Measurements from ENCODE around the gene ZNF677. TPM values are rescaled to one million over a fixed set of nuclear protein-coding genes. Genes with fewer than 3 reads are reported as not detected.
"Not testable (repeated sequence)": the region's sequence is repeated elsewhere in the genome, so short reads cannot be mapped to it uniquely, and the experiment has no call there.

ZNF677 gene
- total and polyA plus RNA-seq, 4 donors: 6.7 to 44.7 (median 10.2) TPM

GRCh38 chr19:53272044-53272443 is 17.4 kb upstream of the ZNF677 start:
- no peak overlapping the region for H3K27ac ChIP-seq (ENCODE audit: low read depth in 1 of 2, low read length in 1 of 2)
- H3K36me3 ChIP-seq (ENCODE audit: control insufficient read depth in 4 of 4, insufficient read depth in 4 of 4, low read length in 4 of 4): no peaks in the 10 kb centered on the region
- DNase-seq (no peak), ATAC-seq (ENCODE audit: insufficient read depth, low FRiP score) (no peak)
- 87 to 89% methylated on average over 9 of the region's 9 CpGs for WGBS, 2 donors
- peaks cover 0 to 8% (median 2%) of the 10 kb centered on the region in 3 donors for H3K27me3 ChIP-seq (ENCODE audit: control insufficient read depth in 3 of 3, insufficient read depth in 3 of 3, low read length in 2 of 3)
- no peak overlapping the region for H3K9ac ChIP-seq (ENCODE audit: insufficient read depth in 1 of 2, low read length in 2 of 2)
- TF ChIP-seq CTCF (IDR thresholded peaks at IDR 0.05; ENCODE audit: control extremely low read depth, extremely low read depth): no peak
- H3K4me3 ChIP-seq: no peak overlapping the region
- H3K9me3 ChIP-seq (ENCODE audit: control insufficient read depth in 4 of 4, insufficient read depth in 3 of 4, low read length in 3 of 4): peaks cover 0 to 28% (median 0%) of the 10 kb centered on the region in 4 donors
- H3K4me1 ChIP-seq (ENCODE audit: control insufficient read depth in 5 of 5, insufficient read depth in 5 of 5, low read length in 5 of 5): no peaks in the 10 kb centered on the region

GRCh38 chr19:53269861-53270260 is 15.2 kb upstream of the ZNF677 start:
- H3K27me3 ChIP-seq (ENCODE audit: control insufficient read depth in 3 of 3, insufficient read depth in 3 of 3, low read length in 2 of 3); H3K4me3 ChIP-seq; DNase-seq; H3K27ac ChIP-seq (ENCODE audit: low read depth in 1 of 2, low read length in 1 of 2); H3K4me1 ChIP-seq (ENCODE audit: control insufficient read depth in 5 of 5, insufficient read depth in 5 of 5, low read length in 5 of 5); ATAC-seq (ENCODE audit: insufficient read depth, low FRiP score); H3K9ac ChIP-seq (ENCODE audit: insufficient read depth in 1 of 2, low read length in 2 of 2); H3K36me3 ChIP-seq (ENCODE audit: control insufficient read depth in 4 of 4, insufficient read depth in 4 of 4, low read length in 4 of 4): not testable (repeated sequence)
- 93 to 94% methylated on average over 2 to 27 of the region's 27 CpGs for WGBS, 2 donors
- peaks cover 0 to 30% (median 0%) of the 10 kb centered on the region in 4 donors for H3K9me3 ChIP-seq (ENCODE audit: control insufficient read depth in 4 of 4, insufficient read depth in 3 of 4, low read length in 3 of 4)

GRCh38 chr19:53267623-53268022 is 12.9 kb upstream of the ZNF677 start, which contains the start of gene VN1R4:
TSS of gene VN1R4 (minus strand) at chr19:53267723. CDS start at chr19:53267665, 58 bp downstream.
- not testable (repeated sequence) for H3K4me3 ChIP-seq; ATAC-seq (ENCODE audit: insufficient read depth, low FRiP score); H3K4me1 ChIP-seq (ENCODE audit: control insufficient read depth in 5 of 5, insufficient read depth in 5 of 5, low read length in 5 of 5); H3K36me3 ChIP-seq (ENCODE audit: control insufficient read depth in 4 of 4, insufficient read depth in 4 of 4, low read length in 4 of 4); H3K27ac ChIP-seq (ENCODE audit: low read depth in 1 of 2, low read length in 1 of 2); H3K27me3 ChIP-seq (ENCODE audit: control insufficient read depth in 3 of 3, insufficient read depth in 3 of 3, low read length in 2 of 3); H3K9ac ChIP-seq (ENCODE audit: insufficient read depth in 1 of 2, low read length in 2 of 2)
- DNase-seq: peak in 1 of 3 donors; percentile 8
- peaks cover 0 to 18% (median 0%) of the 10 kb centered on the region in 4 donors for H3K9me3 ChIP-seq (ENCODE audit: control insufficient read depth in 4 of 4, insufficient read depth in 3 of 4, low read length in 3 of 4)
- 67 to 85% methylated on average over 4 of the region's 5 CpGs for WGBS, 2 donors

- not testable (repeated sequence) for H3K4me3 ChIP-seq; H3K36me3 ChIP-seq (ENCODE audit: control insufficient read depth in 4 of 4, insufficient read depth in 4 of 4, low read length in 4 of 4); DNase-seq; H3K9ac ChIP-seq (ENCODE audit: insufficient read depth in 1 of 2, low read length in 2 of 2); H3K4me1 ChIP-seq (ENCODE audit: control insufficient read depth in 5 of 5, insufficient read depth in 5 of 5, low read length in 5 of 5); H3K27ac ChIP-seq (ENCODE audit: low read depth in 1 of 2, low read length in 1 of 2); H3K27me3 ChIP-seq (ENCODE audit: control insufficient read depth in 3 of 3, insufficient read depth in 3 of 3, low read length in 2 of 3); ATAC-seq (ENCODE audit: insufficient read depth, low FRiP score)
- H3K9me3 ChIP-seq (ENCODE audit: control insufficient read depth in 4 of 4, insufficient read depth in 3 of 4, low read length in 3 of 4): peaks cover 0 to 20% (median 0%) of the 10 kb centered on the region in 4 donors
- WGBS, 2 donors: 67 to 68% methylated on average over 14 of the region's 14 CpGs
Measured at GRCh38 chr19:53257715-53258342, 3.2 kb upstream of the ZNF677 start, which contains the start of gene VN1R2. TSS of gene VN1R2 (plus strand) at chr19:53258292. CDS start at chr19:53258376, 84 bp downstream.

- WGBS, 2 donors: 83 to 90% methylated on average over 1 of the region's 1 CpG
- Histone ChIP-seq H3K27me3 (ENCODE audit: control insufficient read depth in 3 of 3, insufficient read depth in 3 of 3, low read length in 2 of 3) (no peaks in the 10 kb centered on the region), H3K9ac (ENCODE audit: insufficient read depth in 1 of 2, low read length in 2 of 2) (no peak overlapping the region), H3K27ac (ENCODE audit: low read depth in 1 of 2, low read length in 1 of 2) (no peak overlapping the region), H3K9me3 (ENCODE audit: control insufficient read depth in 4 of 4, insufficient read depth in 3 of 4, low read length in 3 of 4) (peaks cover 15 to 47% (median 30%) of the 10 kb centered on the region in 4 donors), H3K4me3 (no peak overlapping the region), H3K36me3 (ENCODE audit: control insufficient read depth in 4 of 4, insufficient read depth in 4 of 4, low read length in 4 of 4) (peaks cover 19 to 83% (median 52%) of the 10 kb centered on the region in 4 donors), H3K4me1 (ENCODE audit: control insufficient read depth in 5 of 5, insufficient read depth in 5 of 5, low read length in 5 of 5) (no peaks in the 10 kb centered on the region)
- TF ChIP-seq CTCF (IDR thresholded peaks at IDR 0.05; ENCODE audit: control extremely low read depth, extremely low read depth): no peak
- DNase-seq: no peak
- ATAC-seq (ENCODE audit: insufficient read depth, low FRiP score): no peak
Measured at GRCh38 chr19:53246498-53246897, 8.2 kb downstream of the ZNF677 start.

All from lung (tissue), 12 donors.